CD4-positive, alpha-beta T cell (primary cell): ENCODE measurements around the gene TIGD1. TPM values are rescaled to one million over a fixed set of nuclear protein-coding genes. Genes with fewer than 3 reads are reported as not detected.

Experiments used
- ATAC-seq: fragments of 200-7000 bp; cut with Tn5 transposase; one replicate; pipeline ENCODE4 v1.10.0; 2022; ENCODE audit warnings: mild to moderate bottlenecking; ENCODE audit not compliant: poor library complexity
- CTCF ChIA-PET: fragments of 350-600 bp; sonication (Branson Sonifier 250); formaldehyde crosslinking; loops from one replicate; lab custom pipeline; 2021; ENCODE audit warnings: antibody characterized with exemption, inconsistent platforms; lab: Charles Lee
- POLR2A ChIA-PET: fragments of 350-600 bp; sonication (Branson Sonifier 250); formaldehyde crosslinking; loops from one replicate; lab custom pipeline; 2021; ENCODE audit warnings: antibody characterized with exemption, inconsistent platforms; lab: Charles Lee
- DNase-seq, 14 experiments: peaks; one replicate each; pipeline ENCODE4 v3.0.0-alpha.2; 2013 to 2020; ENCODE audit warnings: mixed read lengths in 2 of 14
- H3K27ac ChIP-seq, 2 donors: one replicate each; pipeline versions ENCODE4 v1.5.1 to v1.7.0; 2013; ENCODE audit warnings: low read length in 2 of 2, low read depth in 1 of 2, mild to moderate bottlenecking in 1 of 2
- H3K27me3 ChIP-seq, 2 experiments: 1 replicate in 1 of 2; 2 replicates in 1 of 2; pipeline versions ENCODE4 v1.6.1 to v1.7.0; 2013; ENCODE audit warnings: low read length in 2 of 2, control low read depth in 1 of 2, mild to moderate bottlenecking in 1 of 2, moderate library complexity in 1 of 2; ENCODE audit not compliant: insufficient read depth in 2 of 2, control insufficient read depth in 1 of 2
- H3K36me3 ChIP-seq: one replicate; pipeline ENCODE4 v1.6.1; 2013; ENCODE audit warnings: low read length, control low read depth; ENCODE audit not compliant: insufficient read depth
- H3K4me1 ChIP-seq: one replicate; pipeline ENCODE4 v1.6.1; 2013; ENCODE audit warnings: low read length, control low read depth; ENCODE audit not compliant: insufficient read depth
- H3K4me3 ChIP-seq: one replicate; pipeline ENCODE4 v1.5.1; 2013; ENCODE audit warnings: mild to moderate bottlenecking, low read length, moderate library complexity
- H3K9me3 ChIP-seq, 2 experiments: 1 replicate in 1 of 2; 2 replicates in 1 of 2; pipeline versions ENCODE4 v1.6.1 to v1.7.0; 2013; ENCODE audit warnings: low read length in 2 of 2, mild to moderate bottlenecking in 2 of 2, control low read depth in 1 of 2, moderate library complexity in 1 of 2; ENCODE audit not compliant: control insufficient read depth in 1 of 2, insufficient read depth in 1 of 2
- H3K27ac Mint-ChIP-seq: one replicate; pipeline ENCODE4 v1.8.0; 2020; ENCODE audit warnings: mixed read lengths
- H3K27me3 Mint-ChIP-seq: one replicate; pipeline ENCODE4 v1.8.0; 2021; ENCODE audit warnings: mixed read lengths
- H3K36me3 Mint-ChIP-seq: one replicate; pipeline ENCODE4 v1.8.0; 2021; ENCODE audit warnings: low read depth, mixed read lengths
- H3K4me1 Mint-ChIP-seq: one replicate; pipeline ENCODE4 v1.8.0; 2021; ENCODE audit warnings: low read depth, mixed read lengths
- H3K4me3 Mint-ChIP-seq: one replicate; pipeline ENCODE4 v1.8.0; 2020; ENCODE audit warnings: mild to moderate bottlenecking, mixed read lengths
- H3K9me3 Mint-ChIP-seq: one replicate; pipeline ENCODE4 v1.8.0; 2020; ENCODE audit warnings: mixed read lengths
- CTCF ChIP-seq: fragments of 200-600 bp; IDR thresholded peaks from one replicate; pipeline ENCODE4 v1.8.0; 2022; ENCODE audit warnings: antibody characterized with exemption, mild to moderate bottlenecking
- intact Hi-C, 2 experiments: fragments of 100-400 bp; cut with DNase I in 1 of 2; cut with micrococcal nuclease in 1 of 2; formaldehyde crosslinking; loops; one replicate each; pipeline versions ENCODE4 v1.15.1 to v1.9.0; 2023 to 2025; cut with DNase I, micrococcal nuclease
- total RNA-seq, 174 experiments: library from RNA in 2 of 174; stranded (reverse) in 2 of 174; gene quantifications; one replicate each; pipeline ENCODE4 v1.2.3 and lab custom pipeline; 2021 to 2026

The TIGD1 gene
- total RNA-seq, 2 experiments from 2014 or later, result 22.1 to 22.2 TPM

DNA sequence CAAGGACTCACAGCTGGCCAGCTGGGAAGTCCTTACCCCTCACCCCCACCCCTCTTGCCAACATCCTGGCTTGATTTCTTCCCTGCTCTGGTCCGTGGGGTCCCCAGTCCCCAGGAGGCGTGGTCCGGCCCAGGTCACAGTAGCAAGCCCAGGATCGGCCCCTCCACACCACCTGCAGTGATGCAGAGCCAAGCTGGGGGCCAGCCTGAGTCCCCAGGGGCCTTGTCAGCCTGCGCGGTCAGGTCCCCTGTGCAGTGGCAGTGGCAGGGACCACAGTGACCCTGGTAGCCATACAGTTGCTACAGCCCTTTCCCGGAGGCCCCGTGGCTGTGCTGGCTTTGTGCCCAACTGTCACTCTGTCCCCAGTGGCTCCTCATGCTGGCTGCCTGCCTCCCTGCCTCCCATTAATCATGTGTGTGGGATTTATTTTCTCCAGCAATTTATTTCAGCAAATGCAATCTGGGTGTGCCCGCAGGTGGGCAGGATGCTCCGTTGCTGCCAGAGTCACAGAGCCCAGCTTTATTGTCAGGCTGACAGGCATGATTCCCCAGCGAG lies 38.9 kb downstream of the TIGD1 start:
- H3K4me1 Mint-ChIP-seq, result no peaks in the 10 kb centered on the region
- Histone ChIP-seq H3K4me1 (no peaks in the 10 kb centered on the region), H3K27ac (no peak overlapping the region), H3K4me3 (no peak overlapping the region), H3K27me3 (peaks cover 0 to 3% of the 10 kb centered on the region in 2 experiments), H3K9me3 (no peaks in the 10 kb centered on the region), H3K36me3 (no peaks in the 10 kb centered on the region)
- H3K9me3 Mint-ChIP-seq, result no peaks in the 10 kb centered on the region
- no peak overlapping the region for H3K27ac Mint-ChIP-seq
- intact Hi-C loops, result no loop called here
- H3K4me3 Mint-ChIP-seq, result no peak overlapping the region
- H3K27me3 Mint-ChIP-seq, result peaks cover 25% of the 10 kb centered on the region
- CTCF ChIA-PET, result no interaction called here
- no peaks in the 10 kb centered on the region for H3K36me3 Mint-ChIP-seq
- DNase-seq (no peak), ATAC-seq (no peak)
- POLR2A ChIA-PET, result no interaction called here
- no peak for TF ChIP-seq CTCF

GRCh38 chr2:232508251-232508650 lies 42.1 kb downstream of the TIGD1 start:
- H3K27ac ChIP-seq, result no peak overlapping the region
- no peak overlapping the region for H3K4me3 ChIP-seq
- no peak overlapping the region for H3K27ac Mint-ChIP-seq
- H3K4me1 Mint-ChIP-seq, result peaks cover 4% of the 10 kb centered on the region
- H3K27me3 Mint-ChIP-seq, result peaks cover 50% of the 10 kb centered on the region
- peaks cover 12 to 30% of the 10 kb centered on the region in 2 experiments for H3K27me3 ChIP-seq
- no peaks in the 10 kb centered on the region for H3K36me3 Mint-ChIP-seq
- no peak for DNase-seq
- no peak for ATAC-seq
- intact Hi-C loops, result no loop called here
- no peak overlapping the region for H3K4me3 Mint-ChIP-seq
- H3K9me3 Mint-ChIP-seq, result no peaks in the 10 kb centered on the region
- peaks cover 0 to 4% of the 10 kb centered on the region in 2 experiments for H3K9me3 ChIP-seq
- ChIA-PET POLR2A (interaction anchor here (0.6 kb wide), 1 partner anchor 85 kb away, joined by 3 read pairs; no protein-coding TSS in a partner anchor), CTCF (no interaction called here)
- no peaks in the 10 kb centered on the region for H3K36me3 ChIP-seq
- H3K4me1 ChIP-seq, result peaks cover 7% of the 10 kb centered on the region
- no peak for TF ChIP-seq CTCF

- Histone ChIP-seq H3K36me3 (no peaks in the 10 kb centered on the region), H3K9me3 (peaks cover 0 to 4% of the 10 kb centered on the region in 2 experiments), H3K4me3 (no peak overlapping the region), H3K4me1 (peaks cover 12% of the 10 kb centered on the region), H3K27ac (no peak overlapping the region), H3K27me3 (peaks cover 19 to 38% of the 10 kb centered on the region in 2 experiments)
- ATAC-seq, result no peak
- Mint-ChIP-seq H3K27me3 (peaks cover 58% of the 10 kb centered on the region), H3K4me1 (peaks cover 13% of the 10 kb centered on the region), H3K27ac (no peak overlapping the region), H3K4me3 (no peak overlapping the region), H3K36me3 (no peaks in the 10 kb centered on the region), H3K9me3 (no peaks in the 10 kb centered on the region)
- CTCF ChIA-PET, result no interaction called here
- intact Hi-C loops, result no loop called here
- POLR2A ChIA-PET, result no interaction called here
- DNase-seq, result no peak
- TF ChIP-seq CTCF, result no peak
Observed at GRCh38 chr2:232506709-232507108, 43.6 kb downstream of the TIGD1 start.
